ENCODE measurements around the gene RNF144A.
A peak's percentile ranks its signal among the peaks of the same experiment; 100 is the strongest.

Gene RNF144A

DNA sequence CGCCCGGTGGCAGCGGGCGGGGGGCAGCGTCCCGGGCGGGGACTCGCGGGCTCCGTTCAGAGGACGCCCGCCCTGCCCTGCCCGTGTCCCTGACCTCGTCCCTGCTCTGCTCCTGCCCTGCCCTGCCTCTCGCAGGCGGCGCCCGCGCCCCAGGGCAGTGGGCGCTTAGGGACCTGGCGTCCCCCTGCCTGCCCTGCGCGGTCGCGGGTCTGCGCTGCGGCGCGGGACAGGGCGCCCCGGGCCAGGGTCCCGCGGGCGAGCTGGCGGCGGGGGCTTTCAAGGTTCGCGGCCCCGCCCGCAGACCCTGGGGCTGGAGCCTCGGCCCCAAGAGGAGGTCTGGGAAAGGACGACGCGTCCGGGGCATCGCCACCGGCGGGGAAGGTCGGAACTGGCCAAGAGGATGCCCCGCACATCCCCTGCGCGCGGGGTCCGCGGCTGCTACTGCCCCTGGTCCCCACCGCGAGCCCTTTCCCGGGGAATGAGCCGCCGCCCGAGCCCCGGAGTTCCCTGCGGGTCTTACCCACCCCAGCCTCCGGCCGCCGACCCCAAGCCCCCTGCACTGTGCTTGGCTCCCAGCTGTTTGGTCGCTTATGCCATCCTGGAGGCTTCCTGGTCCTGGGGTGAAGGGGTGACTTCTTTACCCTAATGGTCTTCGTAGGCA, 679 bp downstream of the RNF144A start:
- peaks cover 4% of the 10 kb centered on the region for H3K27me3 ChIP-seq (ENCODE audit: insufficient read depth, poor library complexity, severe bottlenecking)
- TF ChIP-seq, protein P1, sequence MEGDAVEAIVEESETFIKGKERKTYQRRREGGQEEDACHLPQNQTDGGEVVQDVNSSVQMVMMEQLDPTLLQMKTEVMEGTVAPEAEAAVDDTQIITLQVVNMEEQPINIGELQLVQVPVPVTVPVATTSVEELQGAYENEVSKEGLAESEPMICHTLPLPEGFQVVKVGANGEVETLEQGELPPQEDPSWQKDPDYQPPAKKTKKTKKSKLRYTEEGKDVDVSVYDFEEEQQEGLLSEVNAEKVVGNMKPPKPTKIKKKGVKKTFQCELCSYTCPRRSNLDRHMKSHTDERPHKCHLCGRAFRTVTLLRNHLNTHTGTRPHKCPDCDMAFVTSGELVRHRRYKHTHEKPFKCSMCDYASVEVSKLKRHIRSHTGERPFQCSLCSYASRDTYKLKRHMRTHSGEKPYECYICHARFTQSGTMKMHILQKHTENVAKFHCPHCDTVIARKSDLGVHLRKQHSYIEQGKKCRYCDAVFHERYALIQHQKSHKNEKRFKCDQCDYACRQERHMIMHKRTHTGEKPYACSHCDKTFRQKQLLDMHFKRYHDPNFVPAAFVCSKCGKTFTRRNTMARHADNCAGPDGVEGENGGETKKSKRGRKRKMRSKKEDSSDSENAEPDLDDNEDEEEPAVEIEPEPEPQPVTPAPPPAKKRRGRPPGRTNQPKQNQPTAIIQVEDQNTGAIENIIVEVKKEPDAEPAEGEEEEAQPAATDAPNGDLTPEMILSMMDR (IDR thresholded peaks at IDR 0.05; ENCODE audit: poor library complexity, severe bottlenecking), result no peak
- DNase-seq (ENCODE audit: low spot score) (no peak), ATAC-seq (ENCODE audit: low read depth) (no peak; the same call in 2 of the 3 replicates)
- no peaks in the 10 kb centered on the region for H3K36me3 ChIP-seq (ENCODE audit: low read depth)
- H3K27ac ChIP-seq (ENCODE audit: poor library complexity, severe bottlenecking), result no peak overlapping the region
- H3K9me3 ChIP-seq (ENCODE audit: severe bottlenecking), result no peaks in the 10 kb centered on the region
- no peaks in the 10 kb centered on the region for H3K4me1 ChIP-seq (ENCODE audit: insufficient read depth, poor library complexity, severe bottlenecking)
- H3K4me3 ChIP-seq (ENCODE audit: severe bottlenecking), result peak overlapping the region; percentile 67

DNA sequence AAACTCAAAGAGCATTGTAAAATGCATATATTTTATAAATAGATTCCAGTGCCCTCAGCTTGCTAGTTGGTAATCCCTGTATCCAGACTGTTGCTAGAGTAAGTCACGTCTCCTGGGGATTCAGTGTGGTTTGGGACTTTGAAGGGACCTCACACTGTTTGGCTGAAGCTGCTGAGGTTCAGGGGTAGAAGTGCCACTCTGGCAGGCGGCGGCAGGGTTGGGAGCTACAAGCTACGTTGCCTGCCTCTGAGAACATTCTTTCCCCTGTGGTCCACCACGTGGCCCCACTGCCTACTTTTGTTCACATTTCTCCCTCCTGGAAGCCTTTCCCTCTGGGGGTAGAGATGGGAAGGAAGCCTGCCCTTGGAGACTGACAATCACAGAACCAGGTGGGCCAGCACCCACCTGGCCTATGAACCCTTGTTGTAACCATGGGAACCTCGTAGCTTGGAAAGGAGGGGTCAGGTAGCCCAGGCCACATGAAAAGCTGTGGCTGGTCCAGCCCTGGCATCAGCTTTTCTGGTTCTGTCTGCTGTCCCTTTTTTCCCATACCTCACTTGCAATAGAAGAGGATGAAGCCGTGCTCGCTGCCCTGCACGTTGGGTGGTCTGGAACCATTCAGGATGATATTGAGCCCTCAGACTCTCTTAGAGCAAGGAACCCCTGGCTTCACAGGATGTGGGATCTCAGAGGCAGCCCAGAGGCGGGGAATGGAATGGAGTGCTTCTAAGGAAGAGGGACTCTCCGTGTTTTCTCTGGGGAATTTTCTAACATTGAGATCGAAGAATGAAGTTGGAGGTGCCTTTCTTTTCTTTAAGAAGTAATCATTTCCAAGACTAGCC, 2.9 kb downstream of the RNF144A start:
- H3K9me3 ChIP-seq (ENCODE audit: severe bottlenecking), result no peaks in the 10 kb centered on the region
- TF ChIP-seq, protein P1 (IDR thresholded peaks at IDR 0.05; ENCODE audit: poor library complexity, severe bottlenecking), result no peak
- no peak for DNase-seq (ENCODE audit: low spot score)
- no peaks in the 10 kb centered on the region for H3K4me1 ChIP-seq (ENCODE audit: insufficient read depth, poor library complexity, severe bottlenecking)
- H3K4me3 ChIP-seq (ENCODE audit: severe bottlenecking), result no peak overlapping the region
- H3K27me3 ChIP-seq (ENCODE audit: insufficient read depth, poor library complexity, severe bottlenecking), result peaks cover 4% of the 10 kb centered on the region
- H3K27ac ChIP-seq (ENCODE audit: poor library complexity, severe bottlenecking), result no peak overlapping the region
- no peaks in the 10 kb centered on the region for H3K36me3 ChIP-seq (ENCODE audit: low read depth)
- no peak for ATAC-seq (ENCODE audit: low read depth)

DNA sequence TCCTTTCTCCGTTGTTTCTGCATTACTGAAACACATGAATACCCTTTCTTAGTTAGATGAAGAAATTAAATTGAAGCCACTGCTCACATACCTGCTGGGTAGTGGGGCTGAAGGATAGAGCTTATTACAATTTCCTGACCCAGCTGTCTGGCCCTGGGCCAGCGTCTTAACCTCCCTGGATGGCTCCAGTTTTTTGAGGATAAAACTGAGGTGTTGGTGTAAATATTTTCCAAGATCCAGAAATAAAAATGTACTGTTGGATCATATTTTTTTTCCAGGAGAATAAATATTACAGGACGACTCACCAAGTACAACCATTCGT, 3.5 kb downstream of the RNF144A start:
- TF ChIP-seq, protein P1 (IDR thresholded peaks at IDR 0.05; ENCODE audit: poor library complexity, severe bottlenecking), result no peak
- Histone ChIP-seq H3K9me3 (ENCODE audit: severe bottlenecking) (no peaks in the 10 kb centered on the region), H3K27ac (ENCODE audit: poor library complexity, severe bottlenecking) (no peak overlapping the region), H3K4me1 (ENCODE audit: insufficient read depth, poor library complexity, severe bottlenecking) (no peaks in the 10 kb centered on the region), H3K4me3 (ENCODE audit: severe bottlenecking) (no peak overlapping the region), H3K27me3 (ENCODE audit: insufficient read depth, poor library complexity, severe bottlenecking) (peaks cover 4% of the 10 kb centered on the region), H3K36me3 (ENCODE audit: low read depth) (no peaks in the 10 kb centered on the region)
- DNase-seq (ENCODE audit: low spot score) (no peak), ATAC-seq (ENCODE audit: low read depth) (no peak)

DNA sequence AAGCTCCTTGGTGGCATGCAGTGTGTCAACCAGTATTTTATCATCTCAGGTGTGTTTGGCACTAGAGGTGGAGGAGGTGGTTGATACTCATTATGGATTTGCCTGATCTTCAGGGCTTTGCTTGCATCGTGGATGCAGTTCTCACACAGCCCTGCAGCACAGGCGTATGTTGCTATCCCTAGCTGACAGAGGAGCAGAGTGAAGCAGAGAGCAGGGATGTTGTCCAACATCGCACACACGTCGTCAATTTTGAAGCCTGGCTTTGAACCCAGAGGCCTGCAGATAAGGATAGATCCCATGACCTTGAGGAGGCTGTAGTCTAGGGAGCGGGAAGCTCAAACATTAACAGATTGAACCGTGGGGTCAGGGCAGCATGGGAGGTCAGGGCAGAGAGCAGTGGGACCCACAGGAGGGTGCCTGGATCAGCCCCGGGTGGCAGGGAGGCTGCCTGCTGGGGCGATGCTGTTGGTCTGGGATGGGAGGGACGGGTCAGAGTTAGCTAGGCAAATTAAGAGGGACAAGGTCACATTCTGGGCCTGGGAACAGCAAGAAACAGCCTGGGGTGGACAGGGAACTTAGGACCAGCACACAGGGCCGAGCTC, 4.2 kb downstream of the RNF144A start:
- no peak overlapping the region for H3K27ac ChIP-seq (ENCODE audit: poor library complexity, severe bottlenecking)
- H3K27me3 ChIP-seq (ENCODE audit: insufficient read depth, poor library complexity, severe bottlenecking), result peaks cover 4% of the 10 kb centered on the region
- no peak for DNase-seq (ENCODE audit: low spot score)
- no peaks in the 10 kb centered on the region for H3K9me3 ChIP-seq (ENCODE audit: severe bottlenecking)
- H3K4me1 ChIP-seq (ENCODE audit: insufficient read depth, poor library complexity, severe bottlenecking), result no peaks in the 10 kb centered on the region
- no peak for ATAC-seq (ENCODE audit: low read depth)
- no peaks in the 10 kb centered on the region for H3K36me3 ChIP-seq (ENCODE audit: low read depth)
- TF ChIP-seq, protein P1 (IDR thresholded peaks at IDR 0.05; ENCODE audit: poor library complexity, severe bottlenecking), result no peak
- H3K4me3 ChIP-seq (ENCODE audit: severe bottlenecking), result no peak overlapping the region
